ENCODE results near the gene ATP1B1.

ATP1B1 gene

GRCh38 chr1:169132512-169133227 is 26.2 kb downstream of the ATP1B1 start:
- H3K23ac ChIP-seq (ENCODE audit: low read length), result no peak overlapping the region
- no peak overlapping the region for H2BK15ac ChIP-seq (replicated peaks; ENCODE audit: low read depth)
- DNase-seq, result no peak
- no peak overlapping the region for H2BK5ac ChIP-seq (ENCODE audit: low read length)
- H3K4ac ChIP-seq (ENCODE audit: low read depth, low read length), result no peak overlapping the region
- H4K8ac ChIP-seq (ENCODE audit: low read depth, low read length), result no peak overlapping the region
- no peaks in the 10 kb centered on the region for H3K79me2 ChIP-seq (ENCODE audit: control insufficient read depth, insufficient read depth, low read length)
- no peaks in the 10 kb centered on the region for H3K27me3 ChIP-seq (ENCODE audit: insufficient read depth, low read length, poor library complexity)
- H3K27ac ChIP-seq (ENCODE audit: low read depth, low read length), result no peak overlapping the region
- no peak overlapping the region for H3K9ac ChIP-seq (ENCODE audit: low read length)
- no peak overlapping the region for H3K18ac ChIP-seq (ENCODE audit: low read length)
- H3K56ac ChIP-seq (ENCODE audit: low read length), result no peak overlapping the region
- H4K5ac ChIP-seq (ENCODE audit: low read length), result no peak overlapping the region
- no peak overlapping the region for H2AK5ac ChIP-seq (ENCODE audit: low read length)
- no peak overlapping the region for H3K4me2 ChIP-seq (ENCODE audit: low read length)
- no CpG with 5 or more reads among the region's 4 CpGs for WGBS (ENCODE audit: extremely low coverage, insufficient coverage, low lambda C conversion rate)
- H2BK120ac ChIP-seq (ENCODE audit: low read depth, low read length), result no peak overlapping the region
- H3K4me1 ChIP-seq (ENCODE audit: control insufficient read depth, low read depth, low read length), result no peaks in the 10 kb centered on the region
- H3K36me3 ChIP-seq (ENCODE audit: control insufficient read depth, insufficient read depth, low read length), result no peaks in the 10 kb centered on the region
- H3K4me3 ChIP-seq (ENCODE audit: low read length), result no peak overlapping the region
- no peaks in the 10 kb centered on the region for H3K79me1 ChIP-seq (ENCODE audit: low read length)

GRCh38 chr1:169133228-169133576 is 26.7 kb downstream of the ATP1B1 start:
- Histone ChIP-seq H2BK120ac (ENCODE audit: low read depth, low read length) (no peak overlapping the region), H3K4ac (ENCODE audit: low read depth, low read length) (no peak overlapping the region), H3K79me2 (ENCODE audit: control insufficient read depth, insufficient read depth, low read length) (no peaks in the 10 kb centered on the region), H4K5ac (ENCODE audit: low read length) (no peak overlapping the region), H2AK5ac (ENCODE audit: low read length) (no peak overlapping the region), H3K27ac (ENCODE audit: low read depth, low read length) (no peak overlapping the region), H3K23ac (ENCODE audit: low read length) (no peak overlapping the region), H3K79me1 (ENCODE audit: low read length) (no peaks in the 10 kb centered on the region), H3K4me1 (ENCODE audit: control insufficient read depth, low read depth, low read length) (no peaks in the 10 kb centered on the region), H3K56ac (ENCODE audit: low read length) (no peak overlapping the region), H4K8ac (ENCODE audit: low read depth, low read length) (no peak overlapping the region), H3K9ac (ENCODE audit: low read length) (no peak overlapping the region), H2BK15ac (replicated peaks; ENCODE audit: low read depth) (no peak overlapping the region), H3K27me3 (ENCODE audit: insufficient read depth, low read length, poor library complexity) (no peaks in the 10 kb centered on the region), H3K4me3 (ENCODE audit: low read length) (no peak overlapping the region), H3K36me3 (ENCODE audit: control insufficient read depth, insufficient read depth, low read length) (no peaks in the 10 kb centered on the region), H3K4me2 (ENCODE audit: low read length) (no peak overlapping the region), H3K18ac (ENCODE audit: low read length) (no peak overlapping the region), H2BK5ac (ENCODE audit: low read length) (no peak overlapping the region)
- DNase-seq, result no peak
- WGBS (ENCODE audit: extremely low coverage, insufficient coverage, low lambda C conversion rate), result no CpG with 5 or more reads among the region's 5 CpGs

GRCh38 chr1:169133801-169134502 is 27.5 kb downstream of the ATP1B1 start:
- Histone ChIP-seq H3K9ac (ENCODE audit: low read length) (no peak overlapping the region), H3K23ac (ENCODE audit: low read length) (no peak overlapping the region), H3K4me2 (ENCODE audit: low read length) (no peak overlapping the region), H3K36me3 (ENCODE audit: control insufficient read depth, insufficient read depth, low read length) (no peaks in the 10 kb centered on the region), H3K18ac (ENCODE audit: low read length) (no peak overlapping the region), H3K56ac (ENCODE audit: low read length) (no peak overlapping the region), H2BK5ac (ENCODE audit: low read length) (no peak overlapping the region), H3K4ac (ENCODE audit: low read depth, low read length) (no peak overlapping the region), H4K8ac (ENCODE audit: low read depth, low read length) (no peak overlapping the region), H2BK15ac (replicated peaks; ENCODE audit: low read depth) (no peak overlapping the region), H3K79me2 (ENCODE audit: control insufficient read depth, insufficient read depth, low read length) (no peaks in the 10 kb centered on the region), H2AK5ac (ENCODE audit: low read length) (no peak overlapping the region), H3K4me3 (ENCODE audit: low read length) (no peak overlapping the region), H3K79me1 (ENCODE audit: low read length) (no peaks in the 10 kb centered on the region), H4K5ac (ENCODE audit: low read length) (no peak overlapping the region), H3K27me3 (ENCODE audit: insufficient read depth, low read length, poor library complexity) (no peaks in the 10 kb centered on the region), H2BK120ac (ENCODE audit: low read depth, low read length) (no peak overlapping the region), H3K27ac (ENCODE audit: low read depth, low read length) (no peak overlapping the region), H3K4me1 (ENCODE audit: control insufficient read depth, low read depth, low read length) (no peaks in the 10 kb centered on the region)
- DNase-seq, result no peak
- no CpG with 5 or more reads among the region's 2 CpGs for WGBS (ENCODE audit: extremely low coverage, insufficient coverage, low lambda C conversion rate)

GRCh38 chr1:169137357-169137756 is 30.9 kb downstream of the ATP1B1 start:
- no peak overlapping the region for H2AK5ac ChIP-seq (ENCODE audit: low read length)
- H3K4me3 ChIP-seq (ENCODE audit: low read length), result no peak overlapping the region
- no peaks in the 10 kb centered on the region for H3K27me3 ChIP-seq (ENCODE audit: insufficient read depth, low read length, poor library complexity)
- H3K36me3 ChIP-seq (ENCODE audit: control insufficient read depth, insufficient read depth, low read length), result no peaks in the 10 kb centered on the region
- no peaks in the 10 kb centered on the region for H3K79me2 ChIP-seq (ENCODE audit: control insufficient read depth, insufficient read depth, low read length)
- H4K8ac ChIP-seq (ENCODE audit: low read depth, low read length), result no peak overlapping the region
- no peak overlapping the region for H4K5ac ChIP-seq (ENCODE audit: low read length)
- no peak overlapping the region for H3K27ac ChIP-seq (ENCODE audit: low read depth, low read length)
- no peak for DNase-seq
- no peak overlapping the region for H2BK5ac ChIP-seq (ENCODE audit: low read length)
- H3K56ac ChIP-seq (ENCODE audit: low read length), result no peak overlapping the region
- H2BK15ac ChIP-seq (replicated peaks; ENCODE audit: low read depth), result no peak overlapping the region
- no peaks in the 10 kb centered on the region for H3K4me1 ChIP-seq (ENCODE audit: control insufficient read depth, low read depth, low read length)
- H3K18ac ChIP-seq (ENCODE audit: low read length), result no peak overlapping the region
- no peak overlapping the region for H3K23ac ChIP-seq (ENCODE audit: low read length)
- no peak overlapping the region for H3K9ac ChIP-seq (ENCODE audit: low read length)
- no peak overlapping the region for H2BK120ac ChIP-seq (ENCODE audit: low read depth, low read length)
- no peaks in the 10 kb centered on the region for H3K79me1 ChIP-seq (ENCODE audit: low read length)
- 100% methylated on average over 2 of the region's 4 CpGs for WGBS (ENCODE audit: extremely low coverage, insufficient coverage, low lambda C conversion rate)
- no peak overlapping the region for H3K4me2 ChIP-seq (ENCODE audit: low read length)
- no peak overlapping the region for H3K4ac ChIP-seq (ENCODE audit: low read depth, low read length)

GRCh38 chr1:169138866-169139670 is 32.6 kb downstream of the ATP1B1 start:
- no peak overlapping the region for H3K4ac ChIP-seq (ENCODE audit: low read depth, low read length)
- H3K18ac ChIP-seq (ENCODE audit: low read length), result no peak overlapping the region
- no peaks in the 10 kb centered on the region for H3K27me3 ChIP-seq (ENCODE audit: insufficient read depth, low read length, poor library complexity)
- H3K79me2 ChIP-seq (ENCODE audit: control insufficient read depth, insufficient read depth, low read length), result no peaks in the 10 kb centered on the region
- H3K4me2 ChIP-seq (ENCODE audit: low read length), result no peak overlapping the region
- no peak overlapping the region for H2BK120ac ChIP-seq (ENCODE audit: low read depth, low read length)
- H3K23ac ChIP-seq (ENCODE audit: low read length), result no peak overlapping the region
- no peaks in the 10 kb centered on the region for H3K4me1 ChIP-seq (ENCODE audit: control insufficient read depth, low read depth, low read length)
- no peak overlapping the region for H2AK5ac ChIP-seq (ENCODE audit: low read length)
- no peak overlapping the region for H2BK15ac ChIP-seq (replicated peaks; ENCODE audit: low read depth)
- no peak for DNase-seq
- no peak overlapping the region for H3K27ac ChIP-seq (ENCODE audit: low read depth, low read length)
- no peak overlapping the region for H3K9ac ChIP-seq (ENCODE audit: low read length)
- no peaks in the 10 kb centered on the region for H3K36me3 ChIP-seq (ENCODE audit: control insufficient read depth, insufficient read depth, low read length)
- no peak overlapping the region for H4K8ac ChIP-seq (ENCODE audit: low read depth, low read length)
- H3K56ac ChIP-seq (ENCODE audit: low read length), result no peak overlapping the region
- H4K5ac ChIP-seq (ENCODE audit: low read length), result no peak overlapping the region
- no peak overlapping the region for H3K4me3 ChIP-seq (ENCODE audit: low read length)
- no peak overlapping the region for H2BK5ac ChIP-seq (ENCODE audit: low read length)
- WGBS (ENCODE audit: extremely low coverage, insufficient coverage, low lambda C conversion rate), result 100% methylated on average over 1 of the region's 2 CpGs
- H3K79me1 ChIP-seq (ENCODE audit: low read length), result no peaks in the 10 kb centered on the region

Measured in mesendoderm (in vitro differentiated cells).